ENCODE data around the gene SLC1A4.
A peak's percentile ranks its signal among the peaks of the same experiment; 100 is the strongest.

The SLC1A4 gene

DNA sequence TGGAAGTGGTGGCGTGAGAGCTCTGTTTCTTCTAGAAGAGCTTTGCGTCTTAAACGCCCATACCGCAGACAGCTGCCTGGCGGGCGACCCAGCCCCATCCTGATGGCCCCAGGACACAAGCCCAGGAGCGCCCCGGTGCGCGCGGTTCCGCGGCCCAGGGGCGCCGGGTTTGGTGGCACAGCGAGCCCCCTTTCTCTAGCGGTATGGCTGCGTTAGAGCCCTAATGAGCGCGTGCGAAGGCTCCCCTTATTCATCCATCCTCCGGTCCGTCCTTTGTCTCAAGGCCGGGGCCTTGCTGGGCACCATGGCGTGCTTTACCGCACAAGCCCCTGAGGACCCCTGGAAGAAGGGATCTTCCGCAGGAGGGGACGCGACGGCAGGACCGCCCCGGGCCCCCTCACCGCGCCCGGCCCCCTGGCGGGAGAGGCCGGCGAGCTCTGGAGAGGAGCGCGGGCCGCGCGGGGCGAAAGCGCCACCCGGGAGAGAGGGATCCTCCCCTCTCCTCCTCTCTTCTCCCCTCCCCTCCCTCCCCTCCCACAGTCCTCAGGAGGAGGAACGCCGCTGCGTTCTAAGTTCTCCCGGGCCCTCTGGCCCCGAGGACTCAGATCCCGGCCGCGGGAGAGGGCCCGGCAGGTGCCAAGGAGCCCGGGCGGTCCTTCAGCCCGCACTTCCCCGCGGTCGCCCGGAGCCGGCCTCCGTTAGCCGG is 626 bp upstream of the SLC1A4 start:
- H3K9me3 ChIP-seq (ENCODE audit: control insufficient read depth, low read length) = no peaks in the 10 kb centered on the region
- peak overlapping the region; percentile 93 for H2BK120ac ChIP-seq (ENCODE audit: low read depth, low read length)
- peak overlapping the region in 1 of 2 experiments; percentile 8 for H3K14ac ChIP-seq (ENCODE audit: low read length in 2 of 2)
- peak overlapping the region; percentile 69 for H2BK5ac ChIP-seq (ENCODE audit: low read depth, low read length, poor library complexity, severe bottlenecking)
- H3K4me3 ChIP-seq (ENCODE audit: insufficient read depth in 1 of 2, low read depth in 1 of 2, low read length in 2 of 2) = peak overlapping the region; percentile 54 to 89
- peak overlapping the region; percentile 99 for H3K9ac ChIP-seq (ENCODE audit: low read length)
- H3K27me3 ChIP-seq (ENCODE audit: control insufficient read depth in 1 of 2, insufficient read depth in 1 of 2, low read length in 2 of 2) = peaks cover 0 to 7% of the 10 kb centered on the region in 2 experiments
- peak overlapping the region; percentile 2 for H3K27ac ChIP-seq (ENCODE audit: low read length, poor library complexity, severe bottlenecking)
- under 1% methylated on average over 42 of the region's 65 CpGs for WGBS
- H3K4me2 ChIP-seq (ENCODE audit: low read length, poor library complexity, severe bottlenecking) = peak overlapping the region; percentile 98
- peak overlapping the region in 1 of 2 experiments; percentile 21 for H2BK12ac ChIP-seq (ENCODE audit: low read length in 2 of 2)
- no peak overlapping the region for H2AFZ ChIP-seq (ENCODE audit: low read depth, low read length)
- peak overlapping the region; percentile 30 for H2BK15ac ChIP-seq (ENCODE audit: low read depth, poor library complexity, severe bottlenecking)
- peak; percentile 98 for DNase-seq
- peak overlapping the region; percentile 33 for H4K8ac ChIP-seq (ENCODE audit: low read length)
- H4K91ac ChIP-seq (ENCODE audit: low read length) = peak overlapping the region; percentile 34
- H3K36me3 ChIP-seq (ENCODE audit: control insufficient read depth in 1 of 2, insufficient read depth in 2 of 2, low read depth in 1 of 2, low read length in 2 of 2) = peaks cover 0 to 4% of the 10 kb centered on the region in 2 experiments
- H3K4ac ChIP-seq (ENCODE audit: low read depth in 1 of 2, low read length in 2 of 2) = peak overlapping the region; percentile 82 to 90
- H3K23ac ChIP-seq (ENCODE audit: low read length in 2 of 2) = no peak overlapping the region
- no peak overlapping the region for H2AK5ac ChIP-seq (ENCODE audit: low read length, severe bottlenecking)
- H3K4me1 ChIP-seq (ENCODE audit: control insufficient read depth, insufficient read depth, low read depth, low read length) = peaks cover 12% of the 10 kb centered on the region
- H3K18ac ChIP-seq (ENCODE audit: low read depth in 1 of 2, low read length in 2 of 2) = peak overlapping the region; percentile 74 to 89
- peaks cover 3% of the 10 kb centered on the region for H3K79me1 ChIP-seq (replicated peaks; ENCODE audit: low read length, poor library complexity, severe bottlenecking)

DNA sequence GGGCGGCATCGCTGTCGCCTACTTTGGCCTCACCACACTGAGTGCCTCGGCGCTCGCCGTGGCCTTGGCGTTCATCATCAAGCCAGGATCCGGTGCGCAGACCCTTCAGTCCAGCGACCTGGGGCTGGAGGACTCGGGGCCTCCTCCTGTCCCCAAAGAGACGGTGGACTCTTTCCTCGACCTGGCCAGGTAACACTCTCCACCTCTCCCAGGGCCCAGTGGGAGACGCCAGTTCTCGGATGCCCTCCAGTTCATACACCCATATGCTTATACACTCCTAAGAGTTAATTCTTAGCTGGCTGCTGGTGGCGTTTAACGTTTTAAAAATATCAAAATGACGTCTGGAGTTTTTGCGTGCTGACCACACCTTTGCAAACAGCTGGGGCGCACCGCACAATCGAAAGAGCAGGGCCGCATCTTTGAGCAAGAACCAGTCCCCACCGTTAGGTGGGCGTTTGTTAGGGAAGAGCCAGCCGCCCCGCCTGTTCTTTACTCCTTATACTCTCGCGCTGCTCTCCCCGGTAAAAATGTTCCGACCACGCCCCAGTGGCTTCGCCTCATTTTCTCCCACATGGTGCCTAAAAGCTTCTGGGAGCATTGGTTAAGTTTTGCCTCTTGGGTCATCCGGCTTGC is 899 bp downstream of the SLC1A4 start:
- Histone ChIP-seq H3K36me3 (ENCODE audit: control insufficient read depth in 1 of 2, insufficient read depth in 2 of 2, low read depth in 1 of 2, low read length in 2 of 2) (peaks cover 0 to 4% of the 10 kb centered on the region in 2 experiments), H2AFZ (ENCODE audit: low read depth, low read length) (peak overlapping the region; percentile 79)
- WGBS = 38% methylated on average over 35 of the region's 35 CpGs

DNA sequence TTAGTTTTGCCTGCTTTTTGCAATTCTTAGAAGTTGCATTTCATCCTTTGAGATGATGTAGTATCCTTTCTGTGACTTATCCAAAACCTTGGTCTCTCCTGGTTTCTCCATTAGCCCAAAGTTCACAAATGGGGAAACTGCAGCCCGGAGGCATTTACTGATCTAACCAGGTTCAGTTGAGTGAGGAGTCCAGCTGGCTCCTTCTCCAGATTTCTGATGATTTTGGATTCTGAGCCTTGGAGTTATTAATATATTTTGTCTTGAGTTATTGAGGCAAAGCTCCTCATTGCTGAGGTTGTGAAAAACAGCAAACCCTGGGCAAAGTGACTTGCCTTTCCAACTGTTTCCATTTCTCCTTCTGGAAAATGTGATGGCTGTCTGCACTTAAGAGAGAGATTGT is 1.7 kb downstream of the SLC1A4 start:
- no peak overlapping the region for H2BK12ac ChIP-seq (ENCODE audit: low read length in 2 of 2)
- no peak overlapping the region for H3K4me2 ChIP-seq (ENCODE audit: low read length, poor library complexity, severe bottlenecking)
- no peak overlapping the region for H4K8ac ChIP-seq (ENCODE audit: low read length)
- no peak overlapping the region for H3K4ac ChIP-seq (ENCODE audit: low read depth in 1 of 2, low read length in 2 of 2)
- no peak overlapping the region for H3K27ac ChIP-seq (ENCODE audit: low read length, poor library complexity, severe bottlenecking)
- H2BK5ac ChIP-seq (ENCODE audit: low read depth, low read length, poor library complexity, severe bottlenecking) = no peak overlapping the region
- no peak overlapping the region for H4K91ac ChIP-seq (ENCODE audit: low read length)
- no peak overlapping the region for H2BK15ac ChIP-seq (ENCODE audit: low read depth, poor library complexity, severe bottlenecking)
- peak overlapping the region; percentile 82 for H3K9ac ChIP-seq (ENCODE audit: low read length)
- no peak overlapping the region for H3K23ac ChIP-seq (ENCODE audit: low read length in 2 of 2)
- peaks cover 0 to 4% of the 10 kb centered on the region in 2 experiments for H3K36me3 ChIP-seq (ENCODE audit: control insufficient read depth in 1 of 2, insufficient read depth in 2 of 2, low read depth in 1 of 2, low read length in 2 of 2)
- H2BK120ac ChIP-seq (ENCODE audit: low read depth, low read length) = no peak overlapping the region
- H3K4me1 ChIP-seq (ENCODE audit: control insufficient read depth, insufficient read depth, low read depth, low read length) = peaks cover 12% of the 10 kb centered on the region
- peaks cover 3% of the 10 kb centered on the region for H3K79me1 ChIP-seq (replicated peaks; ENCODE audit: low read length, poor library complexity, severe bottlenecking)
- H2AK5ac ChIP-seq (ENCODE audit: low read length, severe bottlenecking) = no peak overlapping the region
- no peak overlapping the region for H3K14ac ChIP-seq (ENCODE audit: low read length in 2 of 2)
- no peaks in the 10 kb centered on the region for H3K9me3 ChIP-seq (ENCODE audit: control insufficient read depth, low read length)
- H3K18ac ChIP-seq (ENCODE audit: low read depth in 1 of 2, low read length in 2 of 2) = no peak overlapping the region
- H2AFZ ChIP-seq (ENCODE audit: low read depth, low read length) = no peak overlapping the region
- peak overlapping the region in 1 of 2 experiments; percentile 89 for H3K4me3 ChIP-seq (ENCODE audit: insufficient read depth in 1 of 2, low read depth in 1 of 2, low read length in 2 of 2)
- 94% methylated on average over 1 of the region's 1 CpG for WGBS
- peaks cover 0 to 7% of the 10 kb centered on the region in 2 experiments for H3K27me3 ChIP-seq (ENCODE audit: control insufficient read depth in 1 of 2, insufficient read depth in 1 of 2, low read length in 2 of 2)
- DNase-seq = peak; percentile 10

More for the DNA sequence above, 899 bp downstream of the SLC1A4 start:
- Histone ChIP-seq H4K91ac (ENCODE audit: low read length) (no peak overlapping the region), H3K14ac (ENCODE audit: low read length in 2 of 2) (peak overlapping the region in 1 of 2 experiments; percentile 79), H2BK12ac (ENCODE audit: low read length in 2 of 2) (peak overlapping the region in 1 of 2 experiments; percentile 40), H3K79me1 (replicated peaks; ENCODE audit: low read length, poor library complexity, severe bottlenecking) (peaks cover 3% of the 10 kb centered on the region), H3K27me3 (ENCODE audit: control insufficient read depth in 1 of 2, insufficient read depth in 1 of 2, low read length in 2 of 2) (peaks cover 0 to 7% of the 10 kb centered on the region in 2 experiments), H3K27ac (ENCODE audit: low read length, poor library complexity, severe bottlenecking) (no peak overlapping the region), H3K4me3 (ENCODE audit: insufficient read depth in 1 of 2, low read depth in 1 of 2, low read length in 2 of 2) (peak overlapping the region; percentile 54 to 89), H3K9me3 (ENCODE audit: control insufficient read depth, low read length) (no peaks in the 10 kb centered on the region), H2AK5ac (ENCODE audit: low read length, severe bottlenecking) (no peak overlapping the region), H3K18ac (ENCODE audit: low read depth in 1 of 2, low read length in 2 of 2) (peak overlapping the region in 1 of 2 experiments; percentile 37), H4K8ac (ENCODE audit: low read length) (no peak overlapping the region), H3K4me1 (ENCODE audit: control insufficient read depth, insufficient read depth, low read depth, low read length) (peaks cover 12% of the 10 kb centered on the region), H3K4me2 (ENCODE audit: low read length, poor library complexity, severe bottlenecking) (peak overlapping the region; percentile 98), H3K4ac (ENCODE audit: low read depth in 1 of 2, low read length in 2 of 2) (no peak overlapping the region), H3K23ac (ENCODE audit: low read length in 2 of 2) (peak overlapping the region in 1 of 2 experiments; percentile 94), H2BK15ac (ENCODE audit: low read depth, poor library complexity, severe bottlenecking) (peak overlapping the region; percentile 26), H2BK120ac (ENCODE audit: low read depth, low read length) (no peak overlapping the region), H2BK5ac (ENCODE audit: low read depth, low read length, poor library complexity, severe bottlenecking) (no peak overlapping the region), H3K9ac (ENCODE audit: low read length) (peak overlapping the region; percentile 82)
- peak; percentile 18 for DNase-seq

DNA sequence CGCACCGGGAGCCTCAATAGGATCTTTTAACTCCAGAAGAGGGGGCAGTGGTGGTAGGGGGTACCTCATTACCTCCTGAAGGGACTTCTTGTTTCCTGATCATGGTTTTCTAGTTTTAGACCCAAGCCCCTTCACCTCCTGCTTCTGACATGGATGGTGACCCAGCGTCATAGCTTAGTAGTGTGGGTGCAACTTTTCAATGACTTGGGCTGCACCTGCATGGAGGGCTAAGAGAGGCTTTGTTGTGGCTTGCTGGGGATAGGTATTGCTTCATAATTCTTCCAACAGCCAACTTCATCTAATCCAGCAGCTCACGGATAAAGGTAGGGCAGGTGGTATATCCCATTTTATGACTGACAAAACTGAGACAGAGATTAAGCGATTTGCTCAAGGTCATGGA is 3.0 kb downstream of the SLC1A4 start:
- Histone ChIP-seq H3K27ac (ENCODE audit: low read length, poor library complexity, severe bottlenecking) (no peak overlapping the region), H2BK120ac (ENCODE audit: low read depth, low read length) (no peak overlapping the region), H3K79me1 (replicated peaks; ENCODE audit: low read length, poor library complexity, severe bottlenecking) (peaks cover 1% of the 10 kb centered on the region), H3K14ac (ENCODE audit: low read length in 2 of 2) (no peak overlapping the region), H3K4me3 (ENCODE audit: insufficient read depth in 1 of 2, low read depth in 1 of 2, low read length in 2 of 2) (no peak overlapping the region), H2BK15ac (ENCODE audit: low read depth, poor library complexity, severe bottlenecking) (no peak overlapping the region), H3K23ac (ENCODE audit: low read length in 2 of 2) (no peak overlapping the region), H4K91ac (ENCODE audit: low read length) (no peak overlapping the region), H3K4ac (ENCODE audit: low read depth in 1 of 2, low read length in 2 of 2) (no peak overlapping the region), H3K4me1 (ENCODE audit: control insufficient read depth, insufficient read depth, low read depth, low read length) (peaks cover 12% of the 10 kb centered on the region), H4K8ac (ENCODE audit: low read length) (no peak overlapping the region), H2AK5ac (ENCODE audit: low read length, severe bottlenecking) (no peak overlapping the region), H3K27me3 (ENCODE audit: control insufficient read depth in 1 of 2, insufficient read depth in 1 of 2, low read length in 2 of 2) (peaks cover 0 to 7% of the 10 kb centered on the region in 2 experiments), H2AFZ (ENCODE audit: low read depth, low read length) (no peak overlapping the region), H3K9me3 (ENCODE audit: control insufficient read depth, low read length) (no peaks in the 10 kb centered on the region), H3K4me2 (ENCODE audit: low read length, poor library complexity, severe bottlenecking) (no peak overlapping the region), H3K36me3 (ENCODE audit: control insufficient read depth in 1 of 2, insufficient read depth in 2 of 2, low read depth in 1 of 2, low read length in 2 of 2) (peaks cover 0 to 4% of the 10 kb centered on the region in 2 experiments), H2BK12ac (ENCODE audit: low read length in 2 of 2) (no peak overlapping the region), H3K18ac (ENCODE audit: low read depth in 1 of 2, low read length in 2 of 2) (no peak overlapping the region), H2BK5ac (ENCODE audit: low read depth, low read length, poor library complexity, severe bottlenecking) (no peak overlapping the region), H3K9ac (ENCODE audit: low read length) (no peak overlapping the region)
- WGBS = 77% methylated on average over 4 of the region's 5 CpGs
- no peak for DNase-seq
